HEK293 (cell line): ENCODE results near the gene LSS.

Source experiments
- CTCF ChIA-PET: fragments of 350-600 bp; formaldehyde crosslinking; extraction: SDS; loops from one replicate; lab custom pipeline; 2021; ENCODE audit warnings: antibody characterized with exemption; lab: Yijun Ruan, JAX
- POLR2A ChIA-PET: fragments of 300-600 bp; formaldehyde crosslinking; extraction: SDS; loops from one replicate; lab custom pipeline; 2020; ENCODE audit warnings: antibody characterized with exemption, inconsistent platforms; lab: Yijun Ruan, JAX
- H3K27ac ChIP-seq: fragments of 200-500 bp; sonication (Bioruptor generic); 2 replicates; pipeline ENCODE4 v1.5.1; 2014; ENCODE audit warnings: low read depth, low read length, control low read depth, inconsistent platforms; ENCODE audit errors: extremely low read depth
- H3K36me3 ChIP-seq, 2 experiments: fragments of 200-500 bp in 1 of 2; sonication (Bioruptor generic) in 1 of 2; 1 replicate in 1 of 2; 2 replicates in 1 of 2; pipeline ENCODE4 v1.5.1; 2014 to 2017; ENCODE audit warnings: inconsistent platforms in 2 of 2, low read length in 2 of 2; ENCODE audit not compliant: control insufficient read depth in 2 of 2, insufficient read depth in 1 of 2
- H3K4me1 ChIP-seq: fragments of 200-500 bp; sonication (Bioruptor generic); 2 replicates; pipeline ENCODE4 v1.5.1; 2014; ENCODE audit warnings: mild to moderate bottlenecking, low read length, inconsistent platforms; ENCODE audit not compliant: control insufficient read depth, insufficient read depth
- H3K4me3 ChIP-seq: 2 replicates; pipeline ENCODE4 v1.5.1; 2011; ENCODE audit warnings: low read depth, mild to moderate bottlenecking, control low read depth, low read length, moderate library complexity
- H3K9me3 ChIP-seq: fragments of 200-500 bp; sonication (Bioruptor generic); 2 replicates; pipeline ENCODE4 v1.5.1; 2014; ENCODE audit warnings: low read depth, low read length, inconsistent platforms; ENCODE audit not compliant: control insufficient read depth, insufficient read depth
- CTCF ChIP-seq: fragments of 450-650 bp; formaldehyde crosslinking; IDR thresholded peaks from 2 replicates; pipeline ENCODE4 v1.5.1; 2016; ENCODE audit warnings: missing biosample characterization, missing genetic modification characterization
- GLIS2 ChIP-seq: fragments of 450-650 bp; formaldehyde crosslinking; IDR thresholded peaks from 2 replicates; pipeline ENCODE4 v1.5.1; 2016; ENCODE audit warnings: missing biosample characterization, missing genetic modification characterization
- KLF1 ChIP-seq: fragments of 450-650 bp; formaldehyde crosslinking; IDR thresholded peaks from 2 replicates; pipeline ENCODE4 v1.5.1; 2016; ENCODE audit warnings: missing biosample characterization, missing genetic modification characterization
- KLF7 ChIP-seq: fragments of 450-650 bp; formaldehyde crosslinking; IDR thresholded peaks from 2 replicates; pipeline ENCODE4 v1.5.1; 2016; ENCODE audit warnings: missing biosample characterization, missing genetic modification characterization, borderline replicate concordance
- KLF8 ChIP-seq: fragments of 450-650 bp; formaldehyde crosslinking; IDR thresholded peaks from 2 replicates; pipeline ENCODE4 v1.5.1; 2016; ENCODE audit warnings: missing biosample characterization, missing genetic modification characterization
- MYNN ChIP-seq: fragments of 450-650 bp; formaldehyde crosslinking; IDR thresholded peaks from 2 replicates; pipeline ENCODE4 v1.5.1; 2016; ENCODE audit warnings: missing biosample characterization, missing genetic modification characterization, borderline replicate concordance
- OVOL3 ChIP-seq: fragments of 450-650 bp; formaldehyde crosslinking; IDR thresholded peaks from 2 replicates; pipeline ENCODE4 v1.5.1; 2016; ENCODE audit warnings: missing biosample characterization, missing genetic modification characterization
- REPIN1 ChIP-seq: fragments of 450-650 bp; formaldehyde crosslinking; IDR thresholded peaks from 2 replicates; pipeline ENCODE4 v1.5.1; 2017; ENCODE audit warnings: missing biosample characterization, missing genetic modification characterization, low read depth
- SALL2 ChIP-seq: fragments of 450-650 bp; formaldehyde crosslinking; IDR thresholded peaks from 2 replicates; pipeline ENCODE4 v1.5.0; 2017; ENCODE audit warnings: missing biosample characterization, mild to moderate bottlenecking, missing genetic modification characterization, borderline replicate concordance
- SCRT1 ChIP-seq: fragments of 450-650 bp; formaldehyde crosslinking; IDR thresholded peaks from 2 replicates; pipeline ENCODE4 v1.5.1; 2016; ENCODE audit warnings: missing biosample characterization, missing genetic modification characterization, borderline replicate concordance
- SP3 ChIP-seq: fragments of 450-650 bp; formaldehyde crosslinking; IDR thresholded peaks from 2 replicates; pipeline ENCODE4 v1.5.1; 2016; ENCODE audit warnings: missing biosample characterization, missing genetic modification characterization
- ZBTB26 ChIP-seq: fragments of 450-650 bp; formaldehyde crosslinking; optimal IDR thresholded peaks from 2 replicates; pipeline ENCODE3; 2016; ENCODE audit warnings: missing biosample characterization, mild to moderate bottlenecking, missing genetic modification characterization
- ZIC2 ChIP-seq: fragments of 450-650 bp; formaldehyde crosslinking; IDR thresholded peaks from 2 replicates; pipeline ENCODE4 v1.5.1; 2016; ENCODE audit warnings: missing biosample characterization, missing genetic modification characterization
- ZNF169 ChIP-seq: fragments of 450-650 bp; formaldehyde crosslinking; IDR thresholded peaks from 2 replicates; pipeline ENCODE4 v1.5.1; 2016; ENCODE audit warnings: missing biosample characterization, missing genetic modification characterization
- ZNF423 ChIP-seq: fragments of 450-650 bp; formaldehyde crosslinking; IDR thresholded peaks from 2 replicates; pipeline ENCODE4 v1.5.1; 2016; ENCODE audit warnings: missing biosample characterization, missing genetic modification characterization
- ZNF48 ChIP-seq: fragments of 450-650 bp; formaldehyde crosslinking; IDR thresholded peaks from 2 replicates; pipeline ENCODE4 v1.5.1; 2016; ENCODE audit warnings: missing biosample characterization, missing genetic modification characterization
- ZNF501 ChIP-seq: fragments of 450-650 bp; formaldehyde crosslinking; IDR thresholded peaks from 2 replicates; pipeline ENCODE4 v1.5.1; 2016; ENCODE audit warnings: missing biosample characterization, missing genetic modification characterization
- ZNF558 ChIP-seq: fragments of 450-650 bp; formaldehyde crosslinking; IDR thresholded peaks from 2 replicates; pipeline ENCODE4 v1.5.1; 2016; ENCODE audit warnings: missing biosample characterization, missing genetic modification characterization
- ZNF580 ChIP-seq: fragments of 450-650 bp; formaldehyde crosslinking; IDR thresholded peaks from 2 replicates; pipeline ENCODE4 v1.5.1; 2016; ENCODE audit warnings: missing biosample characterization, missing genetic modification characterization
- ZNF600 ChIP-seq: fragments of 450-650 bp; formaldehyde crosslinking; IDR thresholded peaks from 2 replicates; pipeline ENCODE4 v1.5.1; 2016; ENCODE audit warnings: missing biosample characterization, missing genetic modification characterization
- ZNF621 ChIP-seq: fragments of 450-650 bp; formaldehyde crosslinking; IDR thresholded peaks from 2 replicates; pipeline ENCODE4 v1.5.1; 2017; ENCODE audit warnings: missing biosample characterization, missing genetic modification characterization
- ZNF645 ChIP-seq: fragments of 450-650 bp; formaldehyde crosslinking; IDR thresholded peaks from 2 replicates; pipeline ENCODE4; 2016; ENCODE audit warnings: missing biosample characterization, missing genetic modification characterization
- ZNF658 ChIP-seq: fragments of 450-650 bp; formaldehyde crosslinking; IDR thresholded peaks from 2 replicates; pipeline ENCODE4; 2016; ENCODE audit warnings: missing biosample characterization, missing genetic modification characterization
- ZNF777 ChIP-seq: fragments of 450-650 bp; formaldehyde crosslinking; IDR thresholded peaks from 2 replicates; pipeline ENCODE4 v1.5.1; 2017; ENCODE audit warnings: missing biosample characterization, missing genetic modification characterization, borderline replicate concordance
- ZNF830 ChIP-seq: fragments of 450-650 bp; IDR thresholded peaks from 2 replicates; pipeline ENCODE4 v1.5.0; 2018; ENCODE audit warnings: missing biosample characterization, missing genetic modification characterization, low read depth, mild to moderate bottlenecking, moderate library complexity

Gene LSS

GRCh38 chr21:46268371-46268770 lies 39.8 kb upstream of the LSS start (continued):
- TF ChIP-seq ZNF600 (tag by site-specific recombination) = no peak
- TF ChIP-seq, all 188 proteins: peak for 0

- H3K27ac ChIP-seq = no peak overlapping the region
- ChIA-PET CTCF (no interaction called here), POLR2A (interaction anchor here (1.0 kb wide), 1 partner anchor 10 kb away, joined by 3 read pairs; no protein-coding TSS in a partner anchor)
- no peak overlapping the region for H3K4me3 ChIP-seq
- TF ChIP-seq ZNF558 (tag by site-specific recombination) = no peak
- TF ChIP-seq ZNF169 (tag by site-specific recombination) = no peak
- TF ChIP-seq ZNF621 (tag by site-specific recombination) = no peak
- no peak for TF ChIP-seq ZNF501
- TF ChIP-seq ZNF423 = no peak
- no peak for TF ChIP-seq ZNF658 (tag by site-specific recombination)
- no peak for TF ChIP-seq OVOL3 (tag by site-specific recombination)
- no peak for TF ChIP-seq ZNF645 (tag by site-specific recombination)
- TF ChIP-seq GLIS2 (tag by site-specific recombination) = no peak
- no peak for TF ChIP-seq SALL2
- TF ChIP-seq ZNF777 (tag by site-specific recombination) = no peak
- H3K4me1 ChIP-seq = no peaks in the 10 kb centered on the region
- H3K36me3 ChIP-seq = peaks cover 63 to 86% of the 10 kb centered on the region in 2 experiments
- H3K9me3 ChIP-seq = no peaks in the 10 kb centered on the region
These were observed 38.4 kb upstream of the LSS start for GRCh38 chr21:46266946-46267345.

GRCh38 chr21:46265736-46266525 lies 37.4 kb upstream of the LSS start:
- Histone ChIP-seq H3K27ac (no peak overlapping the region), H3K9me3 (no peaks in the 10 kb centered on the region), H3K4me3 (no peak overlapping the region), H3K36me3 (peaks cover 62 to 86% of the 10 kb centered on the region in 2 experiments), H3K4me1 (no peaks in the 10 kb centered on the region)
- TF ChIP-seq ZNF48 (tag by site-specific recombination) (no peak), ZNF830 (tag by site-specific recombination) (no peak), ZIC2 (peak; percentile 93), ZBTB26 (tag by site-specific recombination) (peak; percentile 13)
- ChIA-PET POLR2A (no interaction called here), CTCF (interaction anchor here (0.6 kb wide), 1 partner anchor 9 kb away, joined by 3 read pairs; no protein-coding TSS in a partner anchor)

GRCh38 chr21:46264690-46265144 lies 36.1 kb upstream of the LSS start:
- POLR2A ChIA-PET = no interaction called here
- no peak for TF ChIP-seq MYNN (tag by site-specific recombination)
- TF ChIP-seq KLF1 (tag by site-specific recombination) = peak; percentile 100
- peak; percentile 59 for TF ChIP-seq KLF7
- TF ChIP-seq ZNF580 (tag by site-specific recombination) = no peak
- peak; percentile 100 for TF ChIP-seq KLF8 (tag by site-specific recombination)
- no peak for TF ChIP-seq REPIN1
- TF ChIP-seq CTCF (tag by site-specific recombination) = no peak
- peak; percentile 64 for TF ChIP-seq SP3
- TF ChIP-seq SCRT1 (tag by site-specific recombination) = no peak

More at GRCh38 chr21:46264690-46265144, 36.1 kb upstream of the LSS start:
- H3K9me3 ChIP-seq = no peaks in the 10 kb centered on the region
- CTCF ChIA-PET = interaction anchor here (0.6 kb wide), 1 partner anchor 310 kb away, joined by 4 read pairs; no protein-coding TSS in a partner anchor
- H3K4me3 ChIP-seq = no peak overlapping the region
- peaks cover 64 to 85% of the 10 kb centered on the region in 2 experiments for H3K36me3 ChIP-seq
- H3K4me1 ChIP-seq = no peaks in the 10 kb centered on the region
- H3K27ac ChIP-seq = no peak overlapping the region
